Subcutaneous abdominal adipose tissue (tissue), 5 donors: ENCODE data around the gene PTPN4.
"Not testable (repeated sequence)": the region's sequence is repeated elsewhere in the genome, so short reads cannot be mapped to it uniquely, and the experiment has no call there.

ENCODE experiments used
- H3K27ac ChIP-seq: one replicate; pipeline ENCODE4 v1.7.0; 2013; ENCODE audit warnings: low read depth, mild to moderate bottlenecking, inconsistent platforms, low read length, moderate library complexity
- H3K27me3 ChIP-seq, 5 donors: one replicate each; pipeline ENCODE4 v1.7.0; 2013; ENCODE audit warnings: low read length in 5 of 5, inconsistent platforms in 1 of 5; ENCODE audit not compliant: control insufficient read depth in 5 of 5, insufficient read depth in 4 of 5
- H3K36me3 ChIP-seq, 5 donors: one replicate each; pipeline ENCODE4 v1.7.0; 2013; ENCODE audit warnings: low read length in 5 of 5; ENCODE audit not compliant: control insufficient read depth in 5 of 5, insufficient read depth in 5 of 5
- H3K4me1 ChIP-seq, 5 donors: one replicate each; pipeline ENCODE4 v1.7.0; 2013; ENCODE audit warnings: low read length in 5 of 5, mild to moderate bottlenecking in 3 of 5, moderate library complexity in 1 of 5; ENCODE audit not compliant: control insufficient read depth in 5 of 5, insufficient read depth in 5 of 5
- H3K4me3 ChIP-seq, 5 donors: one replicate each; pipeline ENCODE4 v1.7.0; 2013; ENCODE audit warnings: low read length in 5 of 5, low read depth in 1 of 5
- H3K9ac ChIP-seq, 5 donors: one replicate each; pipeline ENCODE4 v1.7.0; 2013; ENCODE audit warnings: low read length in 5 of 5, mild to moderate bottlenecking in 4 of 5, moderate library complexity in 3 of 5
- H3K9me3 ChIP-seq, 5 donors: one replicate each; pipeline ENCODE4 v1.7.0; 2013; ENCODE audit warnings: low read length in 5 of 5; ENCODE audit not compliant: control insufficient read depth in 5 of 5
- donor health status: healthy.
- donor health status: healthy.
- donor health status: healthy.
- donor health status: healthy.
- donor health status: healthy.

Gene PTPN4

DNA sequence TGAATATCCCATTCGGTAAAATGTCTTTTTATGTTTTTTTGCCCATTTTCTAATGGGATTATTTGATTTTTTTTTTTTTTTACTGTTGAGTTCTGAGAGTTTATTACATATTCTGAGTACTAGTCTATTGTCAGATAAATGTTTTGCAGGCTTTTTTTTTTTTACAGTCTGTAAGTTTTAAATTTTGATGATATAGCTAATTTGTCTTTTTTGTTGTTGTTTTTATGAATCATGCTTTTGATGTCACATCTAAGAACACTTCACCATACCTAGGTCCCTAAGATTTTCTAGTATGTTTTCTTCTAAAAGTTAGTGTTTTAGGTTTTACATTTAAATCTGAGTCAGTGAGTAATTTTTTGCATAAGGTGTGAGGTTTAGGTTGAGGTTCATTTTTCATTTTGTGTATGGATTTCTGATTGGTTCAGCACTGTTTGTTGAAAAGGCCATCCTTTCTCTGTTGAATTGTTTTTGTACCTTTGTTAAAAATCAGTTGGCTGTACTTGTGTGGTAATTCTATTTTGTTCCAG lies 40.7 kb downstream of the PTPN4 start:
- Histone ChIP-seq H3K9me3 (no peaks in the 10 kb centered on the region), H3K4me1 (peaks cover 0 to 4% (median 0%) of the 10 kb centered on the region in 5 donors), H3K27me3 (no peaks in the 10 kb centered on the region), H3K27ac (no peak overlapping the region), H3K4me3 (no peak overlapping the region), H3K9ac (no peak overlapping the region), H3K36me3 (no peaks in the 10 kb centered on the region)

DNA sequence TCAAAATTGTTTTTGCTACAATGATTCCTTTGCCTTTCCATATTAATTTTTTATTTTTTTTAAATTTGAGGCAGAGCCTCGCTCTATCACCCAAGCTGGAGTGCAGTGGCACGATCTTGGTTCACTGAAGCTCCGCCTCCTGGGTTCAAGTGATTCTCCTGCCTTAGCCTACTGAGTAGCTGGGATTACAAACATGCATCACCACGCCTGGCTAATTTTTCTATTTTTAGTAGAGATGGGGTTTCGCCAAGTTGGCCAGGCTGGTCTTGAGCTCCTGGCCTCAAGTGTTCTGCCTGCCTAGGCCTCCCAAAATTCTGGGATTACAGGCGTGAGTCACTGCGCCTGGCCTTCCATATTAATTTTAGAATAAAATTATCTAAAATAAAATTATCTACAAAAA lies 41.3 kb downstream of the PTPN4 start:
- H3K27ac ChIP-seq = no peak overlapping the region
- no peaks in the 10 kb centered on the region for H3K36me3 ChIP-seq
- H3K27me3 ChIP-seq = no peaks in the 10 kb centered on the region
- no peaks in the 10 kb centered on the region for H3K9me3 ChIP-seq
- peaks cover 0 to 4% (median 0%) of the 10 kb centered on the region in 5 donors for H3K4me1 ChIP-seq
- no peak overlapping the region for H3K4me3 ChIP-seq
- H3K9ac ChIP-seq = no peak overlapping the region

DNA sequence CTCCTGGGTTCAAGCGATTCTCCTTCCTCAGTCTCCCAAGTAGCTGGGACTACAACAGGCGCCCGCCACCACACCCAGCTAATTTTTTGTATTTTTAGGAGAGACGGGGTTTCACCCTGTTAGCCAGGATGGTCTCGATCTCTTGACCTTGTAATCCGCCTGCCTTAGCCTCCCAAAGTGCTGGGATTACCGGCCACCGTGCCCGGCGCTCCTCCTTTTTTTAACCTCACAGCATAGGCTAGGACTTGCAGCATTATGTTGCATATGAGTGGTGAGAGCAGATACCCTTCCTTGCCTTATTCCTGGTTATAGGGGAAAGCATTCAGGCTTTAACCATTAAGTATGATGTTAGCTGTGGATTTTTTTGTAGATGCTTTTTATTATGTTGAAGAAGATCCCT lies 42.3 kb downstream of the PTPN4 start:
- H3K36me3 ChIP-seq, H3K9ac ChIP-seq, H3K4me3 ChIP-seq, H3K4me1 ChIP-seq, H3K27me3 ChIP-seq, H3K27ac ChIP-seq, H3K9me3 ChIP-seq: not testable (repeated sequence)

DNA sequence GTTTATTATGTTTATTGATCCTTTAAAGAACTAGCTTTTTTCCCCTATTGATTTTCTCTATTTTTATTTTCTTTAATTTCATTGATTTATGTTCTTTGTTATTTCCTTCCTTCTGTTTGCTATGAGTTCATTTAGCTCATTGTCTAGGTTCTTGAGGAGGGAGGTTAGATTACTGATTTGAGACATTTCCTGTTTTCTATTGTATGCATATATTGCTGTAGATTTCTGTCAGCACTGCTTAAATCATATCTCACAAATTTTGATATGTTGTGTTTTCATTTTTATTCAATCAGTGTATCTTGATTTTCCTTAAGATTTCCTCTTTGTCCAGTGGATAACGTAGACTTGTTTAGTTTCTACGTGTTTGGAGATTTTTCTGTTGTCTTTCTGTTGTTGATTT lies 43.4 kb downstream of the PTPN4 start:
- H3K27ac ChIP-seq = no peak overlapping the region
- peaks cover 0 to 4% (median 0%) of the 10 kb centered on the region in 5 donors for H3K4me1 ChIP-seq
- H3K27me3 ChIP-seq = no peaks in the 10 kb centered on the region
- H3K9ac ChIP-seq = no peak overlapping the region
- H3K36me3 ChIP-seq = no peaks in the 10 kb centered on the region
- H3K9me3 ChIP-seq = no peaks in the 10 kb centered on the region
- H3K4me3 ChIP-seq = no peak overlapping the region

DNA sequence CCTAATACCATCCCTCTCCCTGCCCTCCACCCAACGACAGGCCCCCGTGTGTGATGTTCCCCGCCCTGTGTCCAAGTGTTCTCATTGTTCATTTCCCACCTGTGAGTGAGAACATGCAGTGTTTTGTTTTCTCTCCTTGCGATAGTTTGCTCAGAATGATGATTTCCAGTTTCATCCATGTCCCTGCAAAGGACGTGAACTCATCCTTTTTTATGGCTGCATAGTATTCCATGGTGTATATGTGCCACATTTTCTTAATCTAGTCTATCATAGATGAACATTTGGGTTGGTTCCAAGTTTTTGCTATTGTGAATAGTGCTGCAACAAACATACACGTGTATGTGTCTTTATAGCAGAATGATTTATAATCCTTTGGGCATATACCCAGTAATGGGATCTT lies 44.7 kb downstream of the PTPN4 start:
- H3K4me3 ChIP-seq, H3K4me1 ChIP-seq, H3K27me3 ChIP-seq, H3K9me3 ChIP-seq, H3K27ac ChIP-seq, H3K36me3 ChIP-seq, H3K9ac ChIP-seq: not testable (repeated sequence)

DNA sequence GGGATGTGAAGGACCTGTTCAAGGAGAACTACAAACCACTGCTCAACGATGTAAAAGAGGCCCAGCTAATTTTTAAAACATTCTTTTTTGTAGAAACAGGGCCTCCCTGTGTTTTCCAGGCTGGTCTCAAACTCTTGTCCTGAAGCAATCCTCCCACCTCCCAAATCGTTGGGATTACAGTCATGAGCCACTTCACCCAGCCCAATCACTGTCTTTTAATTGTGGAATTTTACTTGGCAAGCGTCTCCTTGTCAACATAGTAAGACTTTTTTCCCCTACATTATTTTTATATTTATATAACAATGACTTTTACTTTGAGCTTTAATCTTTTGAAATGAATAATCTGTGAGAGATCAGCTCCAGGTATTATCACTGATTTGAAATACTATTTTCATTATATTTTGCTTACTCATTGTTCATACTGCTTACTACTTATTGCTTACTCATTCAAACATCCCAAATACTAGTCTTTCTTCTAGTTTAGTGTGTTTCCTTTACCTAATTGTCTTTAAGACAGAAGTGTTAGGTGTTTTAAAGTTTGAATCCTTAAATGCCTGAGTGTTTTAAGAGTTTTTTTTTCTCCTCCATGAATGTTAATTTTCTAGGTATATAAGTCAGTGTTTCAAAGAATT lies 48.9 kb downstream of the PTPN4 start:
- no peak overlapping the region for H3K9ac ChIP-seq
- no peaks in the 10 kb centered on the region for H3K9me3 ChIP-seq

DNA sequence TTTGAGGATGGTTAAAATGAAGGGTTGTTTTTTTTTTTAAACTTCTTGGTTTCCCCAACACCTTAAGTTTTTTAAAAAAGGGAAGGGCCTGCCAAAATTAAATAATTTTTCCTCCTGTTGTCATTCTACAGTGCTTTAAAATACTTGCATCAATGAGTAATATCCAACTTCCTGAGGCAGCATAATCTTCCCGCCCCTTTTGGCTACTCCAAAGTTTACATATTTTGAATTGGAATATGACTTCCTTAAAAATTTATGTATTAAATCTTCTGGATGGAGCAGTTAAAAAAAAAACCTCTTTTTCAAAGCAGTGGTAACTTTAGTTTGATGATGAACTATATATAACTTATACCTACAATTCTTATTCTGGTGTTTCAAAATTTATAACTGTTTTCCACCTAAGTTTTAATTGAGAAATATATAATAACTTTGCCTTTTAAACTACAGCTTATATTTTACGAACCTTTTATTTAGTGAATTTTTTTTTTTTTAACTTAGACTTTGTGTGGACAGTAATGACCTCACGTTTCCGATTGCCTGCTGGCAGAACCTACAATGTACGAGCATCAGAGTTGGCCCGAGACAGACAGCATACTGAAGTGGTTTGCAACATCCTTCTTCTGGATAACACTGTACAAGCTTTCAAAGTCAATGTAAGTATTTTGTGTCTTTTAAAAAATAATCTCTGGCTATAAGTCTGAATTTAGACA lies 49.8 kb downstream of the PTPN4 start:
- no peak overlapping the region for H3K4me3 ChIP-seq
- H3K27ac ChIP-seq = peak overlapping the region; percentile 2
- H3K9ac ChIP-seq = no peak overlapping the region
- peaks cover 0 to 6% (median 0%) of the 10 kb centered on the region in 5 donors for H3K4me1 ChIP-seq
- H3K36me3 ChIP-seq = peaks cover 0 to 8% (median 4%) of the 10 kb centered on the region in 5 donors
- no peaks in the 10 kb centered on the region for H3K9me3 ChIP-seq
- no peaks in the 10 kb centered on the region for H3K27me3 ChIP-seq

More for the DNA sequence above, 48.9 kb downstream of the PTPN4 start:
- H3K27me3 ChIP-seq = no peaks in the 10 kb centered on the region
- peaks cover 0 to 6% (median 0%) of the 10 kb centered on the region in 5 donors for H3K4me1 ChIP-seq
- peaks cover 0 to 8% (median 4%) of the 10 kb centered on the region in 5 donors for H3K36me3 ChIP-seq
- H3K27ac ChIP-seq = peak overlapping the region; percentile 2
- H3K4me3 ChIP-seq = no peak overlapping the region

DNA sequence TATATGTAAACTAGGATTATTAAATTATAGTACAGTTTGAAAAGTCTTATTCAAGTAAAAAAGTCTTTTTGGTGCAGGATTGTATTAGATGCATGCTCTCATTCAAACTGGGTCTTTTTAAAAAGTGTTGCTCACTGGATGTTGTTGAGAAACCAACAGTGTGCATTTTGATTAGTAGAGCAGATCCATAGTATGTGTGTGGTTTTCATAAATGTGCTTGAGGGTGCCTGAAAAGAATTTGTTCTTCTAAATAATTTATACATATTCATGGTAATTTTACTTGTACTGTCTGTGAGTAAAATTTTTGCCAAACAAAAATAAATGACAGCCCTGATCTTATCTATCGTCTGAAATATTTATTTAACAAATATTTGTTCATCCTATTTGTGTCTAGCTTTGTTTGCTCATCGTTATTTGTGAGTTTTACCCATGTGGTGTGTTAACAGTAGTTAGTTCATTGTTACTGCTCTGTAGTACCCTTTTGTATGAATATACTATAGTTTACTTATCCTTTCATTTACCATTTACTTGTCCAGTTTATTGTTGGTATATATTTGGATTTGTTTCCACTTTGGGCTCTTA lies 50.4 kb downstream of the PTPN4 start:
- no peak overlapping the region for H3K27ac ChIP-seq

DNA sequence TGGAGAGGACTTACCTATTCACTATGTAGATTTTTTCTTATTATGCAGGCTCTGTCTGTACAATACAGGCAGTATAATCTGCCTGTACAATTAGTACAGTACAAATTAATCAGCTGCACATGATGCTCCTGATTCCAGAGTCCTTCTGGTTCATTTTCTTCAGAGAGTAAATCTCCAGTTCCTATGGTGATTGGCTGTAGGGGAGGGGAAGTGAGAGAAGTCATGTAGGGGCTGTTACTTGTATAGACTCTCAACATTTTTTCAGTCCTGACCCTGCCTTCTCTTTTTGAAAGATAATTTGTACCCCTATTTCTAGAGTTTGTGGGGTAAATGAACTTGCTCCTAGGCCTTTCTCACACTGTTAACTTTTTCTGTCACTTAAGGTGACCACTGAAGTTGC lies 54.5 kb downstream of the PTPN4 start:
- H3K4me1 ChIP-seq = peaks cover 0 to 6% (median 0%) of the 10 kb centered on the region in 5 donors
- no peak overlapping the region for H3K9ac ChIP-seq
- peaks cover 0 to 3% (median 0%) of the 10 kb centered on the region in 5 donors for H3K9me3 ChIP-seq
- no peak overlapping the region for H3K27ac ChIP-seq
- H3K27me3 ChIP-seq = no peaks in the 10 kb centered on the region
- no peak overlapping the region for H3K4me3 ChIP-seq
- peaks cover 0 to 8% (median 4%) of the 10 kb centered on the region in 5 donors for H3K36me3 ChIP-seq

More for the DNA sequence above, 50.4 kb downstream of the PTPN4 start:
- Histone ChIP-seq H3K4me1 (peaks cover 0 to 6% (median 0%) of the 10 kb centered on the region in 5 donors), H3K27me3 (no peaks in the 10 kb centered on the region), H3K4me3 (no peak overlapping the region), H3K9ac (no peak overlapping the region), H3K36me3 (peaks cover 0 to 8% (median 4%) of the 10 kb centered on the region in 5 donors), H3K9me3 (no peaks in the 10 kb centered on the region)

DNA sequence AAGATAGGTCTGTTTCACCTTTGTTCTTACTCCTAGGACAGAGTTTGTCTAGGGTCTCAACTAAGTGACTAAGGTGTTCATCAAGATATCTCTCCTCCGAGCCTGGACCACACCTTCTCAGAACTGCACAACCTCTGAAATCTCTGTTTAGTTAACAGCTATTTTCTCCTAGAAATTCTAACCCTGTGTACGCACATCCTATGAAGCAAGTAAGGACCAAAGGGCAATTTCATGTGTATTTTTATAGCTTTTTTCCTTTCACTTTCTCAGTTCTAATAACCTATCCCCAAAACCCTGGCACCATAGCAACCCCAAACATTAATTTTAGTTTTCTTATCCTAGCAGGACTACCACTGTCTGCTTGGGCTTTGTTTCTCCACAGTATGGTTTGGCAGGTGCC lies 59.1 kb downstream of the PTPN4 start:
- Histone ChIP-seq H3K4me3 (no peak overlapping the region), H3K27me3 (no peaks in the 10 kb centered on the region), H3K27ac (no peak overlapping the region), H3K9ac (no peak overlapping the region), H3K9me3 (peaks cover 0 to 3% (median 0%) of the 10 kb centered on the region in 5 donors), H3K4me1 (peaks cover 0 to 7% (median 4%) of the 10 kb centered on the region in 5 donors), H3K36me3 (no peaks in the 10 kb centered on the region)
